ENCODE measurements around the gene STX12.

The STX12 gene

DNA sequence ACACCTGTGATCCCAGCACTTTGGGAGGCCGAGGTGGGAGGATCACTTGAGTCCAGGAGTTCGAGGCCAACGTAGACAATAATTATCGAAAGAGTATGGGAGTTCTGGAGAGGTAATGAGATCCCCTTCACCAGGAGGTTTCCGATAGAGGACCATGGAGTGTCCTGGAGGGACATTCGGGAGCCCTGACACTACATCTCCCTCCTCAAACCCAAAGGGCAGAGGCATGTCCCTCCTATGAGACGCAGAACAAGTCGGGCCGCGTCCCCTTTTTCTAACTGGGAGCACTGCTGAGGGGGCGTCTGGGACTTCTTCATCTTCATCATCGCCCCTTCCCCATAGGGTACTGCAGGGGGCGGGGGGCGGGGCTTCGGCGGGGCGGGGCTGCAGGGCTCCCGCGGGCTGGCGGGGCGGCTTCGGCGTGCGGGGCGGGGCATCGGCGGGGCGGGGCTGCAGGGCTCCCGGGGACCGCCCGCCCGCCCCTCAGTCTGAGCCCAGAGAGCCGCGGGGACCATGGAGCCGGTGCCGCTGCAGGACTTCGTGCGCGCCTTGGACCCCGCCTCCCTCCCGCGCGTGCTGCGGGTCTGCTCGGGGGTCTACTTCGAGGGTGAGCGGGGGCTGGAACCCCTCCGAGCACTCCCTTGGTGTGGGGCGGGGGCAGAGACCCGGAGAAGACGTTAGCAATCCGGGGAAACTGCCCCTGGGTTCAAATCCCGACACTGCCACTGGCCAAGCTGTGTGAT, 99.2 kb downstream of the STX12 start, which contains the start of gene THEMIS2:
TSS of gene THEMIS2 (plus strand) at position 486 of the 743 bp plus-strand sequence. CDS start at position 514, 28 bp downstream.
- peak; percentile 69 to 79 (median 72) for DNase-seq

DNA sequence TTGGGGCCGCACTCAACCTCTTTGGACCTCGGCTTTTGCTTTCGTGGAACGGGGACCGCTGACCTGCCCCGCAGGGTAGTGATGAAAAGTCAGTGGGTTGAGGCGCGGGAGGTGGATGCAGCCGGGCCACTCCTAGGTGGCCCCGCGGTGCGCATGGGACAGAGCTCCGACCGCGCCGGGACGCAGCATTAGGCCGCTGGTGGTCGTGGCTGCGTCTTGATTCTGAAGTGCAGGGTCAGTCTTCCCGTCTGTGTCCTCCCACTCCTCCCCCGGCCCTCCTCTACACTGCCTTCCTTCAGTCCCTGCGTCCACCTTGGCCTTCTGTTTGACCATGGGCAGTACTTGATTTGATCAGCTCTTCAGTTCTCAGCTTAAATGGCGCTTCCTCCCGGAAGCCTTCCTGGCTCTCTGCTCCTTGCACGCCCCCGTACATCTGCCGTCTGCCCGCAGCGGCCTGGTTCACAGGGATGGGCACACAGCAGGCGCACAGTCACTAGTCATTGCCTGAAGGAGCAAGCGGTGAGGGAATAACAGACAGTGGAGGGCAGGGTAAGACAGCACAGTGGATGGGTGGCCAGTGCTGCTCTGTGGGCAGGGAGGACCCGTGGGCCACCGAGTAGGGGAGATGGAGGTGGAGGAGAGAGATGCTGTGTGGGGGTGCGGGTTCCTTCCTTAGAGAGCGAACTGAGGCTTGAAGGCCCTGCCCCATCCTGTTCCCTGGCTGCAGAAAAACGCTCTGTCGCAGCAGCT, 100.0 kb downstream of the STX12 start:
- DNase-seq: peak in 1 of 5 donors; percentile 42

DNA sequence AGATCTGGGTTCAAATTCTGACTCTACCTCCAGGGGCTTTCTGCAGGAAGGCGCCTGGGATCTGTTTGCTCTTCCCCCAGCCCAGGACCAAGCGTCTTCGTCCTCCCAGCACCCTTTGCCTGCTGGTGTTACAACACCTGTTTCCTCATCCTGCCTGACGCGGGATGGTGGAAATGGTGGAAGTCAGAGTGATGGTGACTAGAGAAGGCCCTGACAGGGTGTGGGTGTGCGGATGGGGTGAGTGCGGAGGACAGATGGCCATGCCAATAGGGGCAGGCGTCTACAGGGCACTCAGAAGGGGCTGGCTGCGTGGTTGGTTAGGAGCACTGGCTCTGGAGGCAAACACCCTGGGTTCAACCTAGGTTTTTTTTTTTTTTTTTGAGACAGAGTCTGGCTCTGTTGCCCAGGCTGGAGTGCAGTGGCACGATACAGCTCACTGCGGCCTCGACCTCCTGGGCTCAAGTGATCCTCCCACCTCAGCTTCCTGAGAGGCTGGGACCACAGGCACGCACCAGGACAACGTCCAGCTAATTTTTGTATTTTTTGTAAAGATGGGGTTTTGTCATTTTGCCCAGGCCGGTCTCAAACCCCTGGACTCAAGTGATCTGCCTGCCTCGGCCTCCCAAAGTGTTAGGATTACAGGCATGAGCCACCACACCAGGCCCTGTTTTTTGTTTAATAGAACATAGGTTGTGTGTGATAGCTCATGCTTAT, 100.8 kb downstream of the STX12 start:
- DNase-seq: no peak

All from T-helper 1 cell (primary cell).